Measurements from ENCODE around the gene U2AF2.

Gene U2AF2

GRCh38 chr19:55675661-55676354 lies 21.0 kb downstream of the U2AF2 start:
- no peak for DNase-seq (ENCODE audit: low read depth)

GRCh38 chr19:55676383-55676782 lies 21.5 kb downstream of the U2AF2 start:
- no peak for DNase-seq (ENCODE audit: low read depth)

GRCh38 chr19:55676889-55677505 lies 22.2 kb downstream of the U2AF2 start:
- no peak for DNase-seq (ENCODE audit: low read depth)

GRCh38 chr19:55677572-55678028 lies 22.8 kb downstream of the U2AF2 start:
- DNase-seq (ENCODE audit: low read depth): no peak

- no peak for DNase-seq (ENCODE audit: low read depth)
These were observed 23.4 kb downstream of the U2AF2 start for GRCh38 chr19:55678121-55678671.

GRCh38 chr19:55679343-55680257 lies 24.8 kb downstream of the U2AF2 start:
- no peak for DNase-seq (ENCODE audit: low read depth)

- no peak for DNase-seq (ENCODE audit: low read depth)
These were observed 25.7 kb downstream of the U2AF2 start for GRCh38 chr19:55680339-55681130.

GRCh38 chr19:55681131-55682092 lies 26.6 kb downstream of the U2AF2 start:
- DNase-seq (ENCODE audit: low read depth): no peak

GRCh38 chr19:55683449-55684261 lies 28.8 kb downstream of the U2AF2 start:
- no peak for DNase-seq (ENCODE audit: low read depth)

- DNase-seq (ENCODE audit: low read depth): no peak
These were observed 30.3 kb downstream of the U2AF2 start for GRCh38 chr19:55684946-55685681.

GRCh38 chr19:55685776-55686175 lies 30.9 kb downstream of the U2AF2 start:
- DNase-seq (ENCODE audit: low read depth): no peak

- no peak for DNase-seq (ENCODE audit: low read depth)
These were observed 31.6 kb downstream of the U2AF2 start for GRCh38 chr19:55686311-55687050.

GRCh38 chr19:55687281-55688201 lies 32.7 kb downstream of the U2AF2 start:
- DNase-seq (ENCODE audit: low read depth): no peak

GRCh38 chr19:55688422-55689218 lies 33.8 kb downstream of the U2AF2 start:
- DNase-seq (ENCODE audit: low read depth): no peak

- no peak for DNase-seq (ENCODE audit: low read depth)
These were observed 34.7 kb downstream of the U2AF2 start for GRCh38 chr19:55689411-55690108.
